Activated T-helper 17 cell treated with anti-CD3 and anti-CD28 coated beads, Interleukin-2, amount 50 U/mL, for 72 hours (primary cell): ENCODE measurements around the gene CCDC8. TPM values are rescaled to one million over a fixed set of nuclear protein-coding genes. Genes with fewer than 3 reads are reported as not detected.
"Not testable (repeated sequence)": the region's sequence is repeated elsewhere in the genome, so short reads cannot be mapped to it uniquely, and the experiment has no call there.

Source experiments
- ATAC-seq: fragments of 150-1000 bp; cut with Tn5 transposase; replicated peaks from 2 replicates; pipeline ENCODE4 v1.10.0; 2021; ENCODE audit warnings: mild to moderate bottlenecking, moderate library complexity
- H3K27ac Mint-ChIP-seq: one replicate; pipeline ENCODE4 v1.8.0; 2022; ENCODE audit warnings: mixed read lengths
- H3K27me3 Mint-ChIP-seq: one replicate; pipeline ENCODE4 v1.8.0; 2022; ENCODE audit warnings: mixed read lengths
- H3K36me3 Mint-ChIP-seq: one replicate; pipeline ENCODE4 v1.8.0; 2022; ENCODE audit warnings: low read depth, mild to moderate bottlenecking, mixed read lengths
- H3K4me1 Mint-ChIP-seq: one replicate; pipeline ENCODE4 v1.8.0; 2022; ENCODE audit warnings: mixed read lengths
- H3K4me3 Mint-ChIP-seq: one replicate; pipeline ENCODE4 v1.8.0; 2022; ENCODE audit warnings: mild to moderate bottlenecking, mixed read lengths
- H3K9me3 Mint-ChIP-seq: one replicate; pipeline ENCODE4 v1.8.0; 2022; ENCODE audit warnings: mixed read lengths
- total RNA-seq, 2 donors: library from RNA; stranded (reverse); gene quantifications; one replicate each; pipeline ENCODE4 v1.2.3, GENCODE V29; 2022

Gene CCDC8
- total RNA-seq, 2 donors from 2014 or later = not detected

- Mint-ChIP-seq H3K4me1 (peaks cover 16% of the 10 kb centered on the region), H3K27ac (no peak overlapping the region), H3K4me3 (no peak overlapping the region), H3K9me3 (no peaks in the 10 kb centered on the region), H3K27me3 (peaks cover 34% of the 10 kb centered on the region), H3K36me3 (no peaks in the 10 kb centered on the region)
- no peak for ATAC-seq
These were observed 10.6 kb downstream of the CCDC8 start for GRCh38 chr19:46402725-46403124.

- peaks cover 15% of the 10 kb centered on the region for H3K27me3 Mint-ChIP-seq
- H3K36me3 Mint-ChIP-seq, H3K27ac Mint-ChIP-seq, H3K4me3 Mint-ChIP-seq, H3K9me3 Mint-ChIP-seq, H3K4me1 Mint-ChIP-seq, ATAC-seq: not testable (repeated sequence)
These were observed 15.4 kb downstream of the CCDC8 start for GRCh38 chr19:46397801-46398479.

- H3K4me1 Mint-ChIP-seq = no peaks in the 10 kb centered on the region
- no peak overlapping the region for H3K27ac Mint-ChIP-seq
- H3K9me3 Mint-ChIP-seq = no peaks in the 10 kb centered on the region
- no peak for ATAC-seq
- H3K4me3 Mint-ChIP-seq = no peak overlapping the region
- H3K36me3 Mint-ChIP-seq = peaks cover 18% of the 10 kb centered on the region
- peaks cover 3% of the 10 kb centered on the region for H3K27me3 Mint-ChIP-seq
These were observed 19.0 kb downstream of the CCDC8 start for GRCh38 chr19:46394402-46394797.

GRCh38 chr19:46393456-46394401 lies 19.6 kb downstream of the CCDC8 start:
- no peak overlapping the region for H3K27ac Mint-ChIP-seq
- peaks cover 3% of the 10 kb centered on the region for H3K27me3 Mint-ChIP-seq
- ATAC-seq = no peak
- H3K9me3 Mint-ChIP-seq = no peaks in the 10 kb centered on the region
- no peak overlapping the region for H3K4me3 Mint-ChIP-seq
- H3K4me1 Mint-ChIP-seq = no peaks in the 10 kb centered on the region
- peaks cover 24% of the 10 kb centered on the region for H3K36me3 Mint-ChIP-seq

- Mint-ChIP-seq H3K4me1 (no peaks in the 10 kb centered on the region), H3K9me3 (no peaks in the 10 kb centered on the region), H3K36me3 (peaks cover 32% of the 10 kb centered on the region), H3K27ac (no peak overlapping the region), H3K27me3 (peaks cover 3% of the 10 kb centered on the region), H3K4me3 (no peak overlapping the region)
- ATAC-seq = no peak
These were observed 20.5 kb downstream of the CCDC8 start for GRCh38 chr19:46392837-46393236.

GRCh38 chr19:46392252-46392801 lies 21.0 kb downstream of the CCDC8 start:
- no peak overlapping the region for H3K4me3 Mint-ChIP-seq
- H3K9me3 Mint-ChIP-seq = no peaks in the 10 kb centered on the region
- peaks cover 37% of the 10 kb centered on the region for H3K36me3 Mint-ChIP-seq
- no peaks in the 10 kb centered on the region for H3K4me1 Mint-ChIP-seq
- H3K27ac Mint-ChIP-seq = no peak overlapping the region
- ATAC-seq = no peak
- H3K27me3 Mint-ChIP-seq = no peaks in the 10 kb centered on the region

GRCh38 chr19:46391296-46392251 lies 21.8 kb downstream of the CCDC8 start:
- Mint-ChIP-seq H3K4me3 (no peak overlapping the region), H3K27ac (no peak overlapping the region), H3K36me3 (peaks cover 45% of the 10 kb centered on the region), H3K27me3 (no peaks in the 10 kb centered on the region), H3K9me3 (no peaks in the 10 kb centered on the region), H3K4me1 (no peaks in the 10 kb centered on the region)
- ATAC-seq = no peak

GRCh38 chr19:46390866-46391265 lies 22.5 kb downstream of the CCDC8 start:
- no peak for ATAC-seq
- Mint-ChIP-seq H3K27ac (no peak overlapping the region), H3K4me3 (no peak overlapping the region), H3K36me3 (peaks cover 50% of the 10 kb centered on the region), H3K4me1 (no peaks in the 10 kb centered on the region), H3K9me3 (no peaks in the 10 kb centered on the region), H3K27me3 (no peaks in the 10 kb centered on the region)

GRCh38 chr19:46390121-46390858 lies 23.1 kb downstream of the CCDC8 start:
- Mint-ChIP-seq H3K4me3 (no peak overlapping the region), H3K9me3 (no peaks in the 10 kb centered on the region), H3K27me3 (no peaks in the 10 kb centered on the region), H3K27ac (no peak overlapping the region), H3K4me1 (no peaks in the 10 kb centered on the region), H3K36me3 (peaks cover 53% of the 10 kb centered on the region)
- ATAC-seq = no peak

- Mint-ChIP-seq H3K4me1 (no peaks in the 10 kb centered on the region), H3K36me3 (peaks cover 70% of the 10 kb centered on the region), H3K9me3 (no peaks in the 10 kb centered on the region), H3K27me3 (no peaks in the 10 kb centered on the region), H3K27ac (no peak overlapping the region), H3K4me3 (no peak overlapping the region)
- ATAC-seq = no peak
These were observed 24.9 kb downstream of the CCDC8 start for GRCh38 chr19:46388311-46389095.

- H3K9me3 Mint-ChIP-seq = no peaks in the 10 kb centered on the region
- H3K27ac Mint-ChIP-seq = no peak overlapping the region
- H3K4me3 Mint-ChIP-seq = no peak overlapping the region
- H3K27me3 Mint-ChIP-seq = no peaks in the 10 kb centered on the region
- ATAC-seq = no peak
- no peaks in the 10 kb centered on the region for H3K4me1 Mint-ChIP-seq
- peaks cover 74% of the 10 kb centered on the region for H3K36me3 Mint-ChIP-seq
These were observed 25.6 kb downstream of the CCDC8 start for GRCh38 chr19:46387713-46388130.

GRCh38 chr19:46386996-46387712 lies 26.2 kb downstream of the CCDC8 start:
- no peak overlapping the region for H3K4me3 Mint-ChIP-seq
- peaks cover 74% of the 10 kb centered on the region for H3K36me3 Mint-ChIP-seq

More at GRCh38 chr19:46386996-46387712, 26.2 kb downstream of the CCDC8 start:
- H3K4me1 Mint-ChIP-seq = no peaks in the 10 kb centered on the region
- H3K9me3 Mint-ChIP-seq = no peaks in the 10 kb centered on the region
- no peaks in the 10 kb centered on the region for H3K27me3 Mint-ChIP-seq
- ATAC-seq = no peak
- H3K27ac Mint-ChIP-seq = no peak overlapping the region
